ENCODE results near the gene CPZ. TPM values are rescaled to one million over a fixed set of nuclear protein-coding genes. Genes with fewer than 3 reads are reported as not detected.
A peak's percentile ranks its signal among the peaks of the same experiment; 100 is the strongest.

CPZ gene
- total RNA-seq, 1 experiment from 2014 or later = 53.7 TPM

DNA sequence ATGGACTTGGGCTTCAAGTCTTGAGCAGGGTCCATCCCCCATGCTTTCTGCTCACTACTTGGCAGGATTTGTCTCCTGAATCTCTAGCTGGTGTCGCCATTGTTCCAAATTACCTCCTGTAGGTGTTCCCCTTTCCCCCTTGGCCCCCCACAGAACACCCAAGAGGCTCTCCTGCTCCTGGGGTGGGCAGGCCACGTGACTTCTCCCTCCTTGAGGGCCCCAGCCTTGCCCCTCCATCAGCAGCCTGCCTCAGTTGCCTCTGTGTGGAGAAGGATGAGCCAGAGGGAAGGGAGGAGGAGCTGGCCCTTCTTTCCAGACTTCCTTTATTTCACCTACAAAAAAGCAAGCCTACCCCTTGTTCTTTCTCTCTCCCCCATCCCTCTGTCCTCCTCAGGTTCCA is 10.5 kb upstream of the CPZ start:
- H3K9me3 ChIP-seq (replicated peaks) = no peaks in the 10 kb centered on the region
- no peaks in the 10 kb centered on the region for H3K36me3 ChIP-seq
- no peak for DNase-seq
- peaks cover 25% of the 10 kb centered on the region for H3K4me1 ChIP-seq
- H3K4me3 ChIP-seq = no peak overlapping the region
- H3K27ac ChIP-seq = no peak overlapping the region
- no peaks in the 10 kb centered on the region for H3K27me3 ChIP-seq

DNA sequence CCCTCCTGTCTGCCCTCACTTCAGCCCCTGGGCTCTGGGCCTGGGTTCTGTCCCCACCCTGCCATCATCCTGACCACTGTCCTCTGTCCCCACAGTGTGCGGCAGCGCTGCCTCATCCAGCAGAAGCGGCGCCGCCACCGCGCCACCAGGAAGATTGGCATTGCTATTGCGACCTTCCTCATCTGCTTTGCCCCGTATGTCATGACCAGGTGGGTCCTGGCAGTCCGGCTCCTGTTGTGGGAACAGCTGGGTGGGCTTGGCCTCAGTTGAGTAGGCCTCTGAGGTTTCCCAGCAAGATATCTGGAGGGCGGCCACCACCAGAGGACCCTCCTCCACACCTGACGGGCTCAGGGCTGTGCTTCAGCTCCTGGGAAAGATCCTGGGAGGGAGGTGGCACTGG is 10.1 kb upstream of the CPZ start:
- no peak for DNase-seq
- H3K9me3 ChIP-seq (replicated peaks) = no peaks in the 10 kb centered on the region
- H3K27ac ChIP-seq = no peak overlapping the region
- H3K4me3 ChIP-seq = no peak overlapping the region
- peaks cover 29% of the 10 kb centered on the region for H3K4me1 ChIP-seq
- H3K27me3 ChIP-seq = no peaks in the 10 kb centered on the region
- H3K36me3 ChIP-seq = no peaks in the 10 kb centered on the region

DNA sequence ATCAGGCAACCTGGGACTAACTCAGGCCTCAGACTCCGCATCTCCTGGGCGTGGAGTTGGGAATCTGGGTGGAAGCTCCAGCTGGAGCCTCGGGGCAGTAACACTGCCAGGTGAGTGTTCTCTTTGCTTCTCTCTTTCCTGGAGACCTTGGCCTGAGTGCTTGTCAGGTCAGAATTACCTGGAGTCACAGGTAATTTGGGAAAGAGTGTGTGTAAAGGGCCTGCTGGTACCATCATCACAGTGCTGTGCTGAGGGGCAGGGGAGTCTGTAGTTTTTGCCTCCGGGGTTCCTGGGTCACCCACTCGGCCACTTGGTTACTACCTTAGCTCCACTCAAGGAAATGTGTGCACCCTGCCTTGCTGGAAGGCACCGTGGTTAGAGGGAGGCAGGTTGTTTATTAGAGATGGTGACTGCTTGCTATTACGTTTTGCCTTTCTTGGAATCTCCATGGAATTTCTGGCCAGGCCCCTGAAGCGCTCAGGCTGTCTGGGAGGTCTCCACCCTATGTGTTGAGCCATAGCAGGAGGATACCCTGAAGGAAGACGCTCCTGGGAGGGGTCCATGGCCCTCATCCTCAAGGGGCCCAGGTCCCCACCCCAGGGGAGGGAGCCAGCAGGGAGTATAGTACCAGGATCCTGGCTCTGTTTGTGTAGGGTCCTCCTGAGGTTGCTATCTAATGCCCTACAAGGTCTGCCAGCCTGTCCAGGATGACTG is 9.5 kb upstream of the CPZ start:
- no peaks in the 10 kb centered on the region for H3K27me3 ChIP-seq
- no peaks in the 10 kb centered on the region for H3K9me3 ChIP-seq (replicated peaks)
- H3K27ac ChIP-seq = no peak overlapping the region
- H3K4me3 ChIP-seq = no peak overlapping the region
- DNase-seq = no peak
- peaks cover 31% of the 10 kb centered on the region for H3K4me1 ChIP-seq
- H3K36me3 ChIP-seq = no peaks in the 10 kb centered on the region

DNA sequence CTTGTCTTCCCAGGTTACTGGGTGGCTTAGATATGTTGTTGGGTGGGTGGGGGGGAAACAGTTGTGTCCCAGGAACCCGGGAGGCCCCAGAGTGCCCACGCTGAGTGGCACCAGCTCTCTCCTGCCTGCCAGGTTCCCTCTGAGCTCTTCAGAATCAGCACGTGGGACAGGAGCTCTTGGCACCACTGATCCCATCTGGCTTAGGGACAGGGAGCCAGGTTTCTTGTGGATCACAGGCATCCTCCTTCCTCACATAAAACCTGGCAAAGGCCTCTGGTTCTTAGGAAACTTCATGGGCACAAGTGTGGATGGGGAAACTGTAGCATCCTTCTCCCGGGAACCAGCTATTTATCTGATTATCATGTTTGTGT is 8.9 kb upstream of the CPZ start:
- no peaks in the 10 kb centered on the region for H3K9me3 ChIP-seq (replicated peaks)
- no peaks in the 10 kb centered on the region for H3K36me3 ChIP-seq
- H3K27ac ChIP-seq = no peak overlapping the region
- peaks cover 31% of the 10 kb centered on the region for H3K4me1 ChIP-seq
- no peak overlapping the region for H3K4me3 ChIP-seq
- no peak for DNase-seq
- H3K27me3 ChIP-seq = no peaks in the 10 kb centered on the region

DNA sequence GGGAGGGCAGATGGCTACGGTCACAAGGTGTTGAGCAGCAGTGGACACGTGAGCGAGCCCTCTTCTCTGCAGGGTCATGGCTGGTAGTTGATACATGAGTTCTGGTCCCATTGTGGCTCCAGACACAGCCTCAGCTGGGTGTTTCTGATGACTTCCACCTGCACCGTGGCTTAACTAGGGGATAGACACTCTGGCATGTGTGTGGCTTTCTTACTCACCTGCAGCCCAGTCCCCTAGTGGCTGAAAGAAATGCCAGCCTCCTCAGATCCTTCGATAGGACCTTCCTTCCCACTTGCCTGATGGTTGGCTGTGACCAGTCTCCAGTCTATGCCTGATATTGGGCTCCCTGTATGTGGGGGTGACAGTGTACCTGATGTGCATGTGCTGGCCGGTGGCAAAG is 7.4 kb upstream of the CPZ start:
- Histone ChIP-seq H3K4me3 (no peak overlapping the region), H3K36me3 (no peaks in the 10 kb centered on the region), H3K9me3 (replicated peaks) (no peaks in the 10 kb centered on the region), H3K27ac (peak overlapping the region; percentile 51; the same call in 1 of the 2 replicates), H3K4me1 (peaks cover 38% of the 10 kb centered on the region), H3K27me3 (no peaks in the 10 kb centered on the region)
- peak in 1 of 2 experiments; percentile 46 for DNase-seq

DNA sequence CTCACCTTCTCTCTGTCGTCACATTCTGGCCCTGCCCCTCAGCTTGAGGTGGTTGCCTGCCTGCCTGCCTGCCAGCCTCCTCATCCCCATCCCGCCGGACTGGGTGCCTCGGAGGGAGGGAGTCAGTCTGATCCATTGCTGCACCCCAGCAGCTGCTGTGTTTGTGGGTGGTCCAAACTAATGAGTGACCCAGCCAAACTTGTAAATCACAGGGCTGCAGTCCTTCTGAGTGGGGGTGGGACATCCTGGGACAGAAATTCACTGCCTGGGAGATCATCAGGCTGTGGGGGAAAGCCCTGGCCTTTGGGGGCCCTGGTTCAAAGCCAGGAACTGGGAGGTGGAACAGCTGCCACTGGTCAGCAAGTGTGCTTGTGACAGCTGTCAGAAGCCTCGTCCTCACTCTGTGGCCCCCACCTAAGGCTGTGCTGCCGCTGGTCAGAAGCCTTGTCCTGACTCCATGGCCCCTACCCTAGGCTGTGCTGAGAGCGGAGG is 6.8 kb upstream of the CPZ start:
- Histone ChIP-seq H3K27ac (peak overlapping the region; percentile 51; the same call in 1 of the 2 replicates), H3K27me3 (no peaks in the 10 kb centered on the region), H3K36me3 (no peaks in the 10 kb centered on the region), H3K4me3 (no peak overlapping the region), H3K9me3 (replicated peaks) (no peaks in the 10 kb centered on the region), H3K4me1 (peaks cover 44% of the 10 kb centered on the region)
- DNase-seq = peak; percentile 96 to 97

DNA sequence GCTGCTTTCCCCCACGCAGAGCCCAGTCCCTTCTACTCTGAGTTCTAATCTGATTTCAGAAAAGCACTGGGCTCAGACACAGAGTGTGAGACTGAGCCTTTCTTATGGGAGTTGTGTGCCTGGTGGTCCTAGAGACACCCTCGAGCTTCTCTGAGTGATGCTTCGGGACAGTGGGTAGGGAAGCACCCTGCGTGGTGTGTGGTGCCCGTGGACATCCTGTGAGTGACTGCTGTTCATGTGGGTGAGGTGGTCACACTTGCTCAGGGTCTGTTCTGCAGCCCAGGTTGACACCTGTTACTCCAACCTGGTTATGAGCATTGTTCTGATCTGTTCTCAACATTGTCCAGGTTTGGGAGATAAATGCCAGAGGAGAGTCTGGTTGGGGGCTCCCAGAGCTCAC is 6.3 kb upstream of the CPZ start:
- Histone ChIP-seq H3K27ac (peak overlapping the region; percentile 51; the same call in 1 of the 2 replicates), H3K4me1 (peaks cover 49% of the 10 kb centered on the region), H3K36me3 (no peaks in the 10 kb centered on the region), H3K4me3 (no peak overlapping the region), H3K27me3 (no peaks in the 10 kb centered on the region), H3K9me3 (replicated peaks) (no peaks in the 10 kb centered on the region)
- no peak for DNase-seq

DNA sequence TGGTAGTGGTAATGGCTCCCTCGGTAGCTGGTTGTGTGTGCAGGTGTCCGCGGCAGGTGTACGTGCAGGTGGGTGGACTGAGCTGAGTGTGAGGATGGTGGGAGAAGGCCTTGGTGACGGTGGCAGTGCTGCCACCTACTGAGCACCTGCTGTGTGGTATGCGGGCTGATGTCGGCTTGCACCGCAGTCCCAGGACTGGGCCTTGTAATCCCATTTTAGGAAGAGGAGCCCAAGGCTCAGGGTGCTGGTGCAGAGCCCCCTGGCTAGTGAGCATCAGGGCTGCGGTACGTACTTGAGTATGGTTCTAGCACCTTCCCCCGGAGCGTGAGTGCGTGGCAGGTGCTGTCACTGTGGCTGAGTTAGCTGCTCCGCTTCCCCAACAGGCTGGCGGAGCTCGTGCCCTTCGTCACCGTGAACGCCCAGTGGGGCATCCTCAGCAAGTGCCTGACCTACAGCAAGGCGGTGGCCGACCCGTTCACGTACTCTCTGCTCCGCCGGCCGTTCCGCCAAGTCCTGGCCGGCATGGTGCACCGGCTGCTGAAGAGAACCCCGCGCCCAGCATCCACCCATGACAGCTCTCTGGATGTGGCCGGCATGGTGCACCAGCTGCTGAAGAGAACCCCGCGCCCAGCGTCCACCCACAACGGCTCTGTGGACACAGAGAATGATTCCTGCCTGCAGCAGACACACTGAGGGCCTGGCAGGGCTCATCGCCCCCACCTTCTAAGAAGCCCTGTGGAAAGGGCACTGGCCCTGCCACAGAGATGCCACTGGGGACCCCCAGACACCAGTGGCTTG is 5.7 kb upstream of the CPZ start:
- no peaks in the 10 kb centered on the region for H3K27me3 ChIP-seq
- no peak overlapping the region for H3K4me3 ChIP-seq
- H3K9me3 ChIP-seq (replicated peaks) = no peaks in the 10 kb centered on the region
- peaks cover 55% of the 10 kb centered on the region for H3K4me1 ChIP-seq
- H3K36me3 ChIP-seq = no peaks in the 10 kb centered on the region
- no peak for DNase-seq
- H3K27ac ChIP-seq = no peak overlapping the region

DNA sequence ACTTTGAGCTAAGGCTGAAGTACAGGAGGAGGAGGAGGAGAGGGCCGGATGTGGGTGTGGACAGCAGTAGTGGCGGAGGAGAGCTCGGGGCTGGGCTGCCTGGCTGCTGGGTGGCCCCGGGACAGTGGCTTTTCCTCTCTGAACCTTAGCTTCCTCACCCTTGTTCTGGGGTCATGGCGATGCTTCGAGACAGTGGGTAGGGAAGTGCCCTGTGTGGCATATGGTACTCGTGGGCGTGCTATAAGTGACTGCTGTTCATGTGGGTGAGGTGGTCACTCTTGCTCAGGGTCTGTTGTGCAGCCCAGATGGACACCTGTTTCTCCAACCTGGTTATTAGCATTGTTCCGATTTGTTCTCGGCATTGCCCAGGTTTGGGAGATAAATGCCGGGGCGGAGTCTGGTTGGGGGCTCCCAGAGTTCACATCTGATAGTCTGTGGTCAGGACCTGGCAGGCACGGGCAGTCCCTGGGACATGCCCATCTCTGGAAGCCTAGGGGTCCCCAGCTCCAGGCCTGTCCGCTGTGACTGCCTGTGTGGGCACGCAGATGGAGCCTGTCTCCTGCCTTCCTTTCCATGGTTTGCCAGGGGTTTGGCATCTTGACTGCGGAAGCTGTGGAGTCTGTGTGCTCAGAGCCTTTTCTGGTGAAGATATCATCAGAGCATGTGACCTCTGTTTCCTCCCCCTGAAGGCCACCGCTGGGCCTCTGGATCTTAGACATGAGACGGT is 4.9 kb upstream of the CPZ start:
- DNase-seq = no peak
- Histone ChIP-seq H3K9me3 (replicated peaks) (no peaks in the 10 kb centered on the region), H3K36me3 (no peaks in the 10 kb centered on the region), H3K4me1 (peaks cover 60% of the 10 kb centered on the region), H3K27ac (no peak overlapping the region), H3K4me3 (no peak overlapping the region), H3K27me3 (no peaks in the 10 kb centered on the region)

DNA sequence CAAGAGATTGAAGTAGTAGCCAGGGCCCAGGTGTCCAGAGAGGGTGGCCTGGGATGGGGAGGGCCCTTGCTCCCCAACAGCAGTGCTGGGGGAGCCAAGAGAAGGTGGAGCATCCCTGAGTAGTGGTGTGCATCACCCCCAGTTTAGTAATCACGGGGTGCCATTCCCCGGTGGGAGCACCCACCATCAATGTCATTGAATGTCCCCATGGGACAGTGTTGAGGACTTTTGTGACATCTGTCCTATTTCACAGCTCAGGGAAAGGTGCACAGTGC is 4.4 kb upstream of the CPZ start:
- Histone ChIP-seq H3K36me3 (no peaks in the 10 kb centered on the region), H3K27me3 (no peaks in the 10 kb centered on the region), H3K9me3 (replicated peaks) (no peaks in the 10 kb centered on the region), H3K4me3 (no peak overlapping the region), H3K27ac (no peak overlapping the region), H3K4me1 (peaks cover 60% of the 10 kb centered on the region)
- no peak for DNase-seq

DNA sequence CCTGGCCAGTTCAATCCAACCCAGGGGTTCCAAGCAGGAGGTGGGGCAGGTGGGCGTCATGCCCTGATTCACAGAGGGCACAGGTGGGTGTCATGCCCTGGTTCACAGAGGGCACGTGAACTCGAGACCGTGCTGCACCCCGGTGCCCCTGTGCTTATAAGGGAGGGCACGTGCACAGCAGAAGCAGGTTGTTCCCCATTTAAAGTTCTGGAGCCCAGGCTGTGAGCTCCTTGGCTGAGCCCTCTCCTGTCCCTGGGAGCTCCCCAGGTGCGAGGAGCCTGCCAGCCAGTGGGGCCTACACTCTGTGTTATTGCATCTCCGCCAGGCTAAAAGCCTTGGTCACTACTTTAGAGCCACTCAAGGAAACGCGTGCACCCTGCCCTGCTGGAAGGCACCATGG is 3.2 kb upstream of the CPZ start:
- Histone ChIP-seq H3K4me3 (no peak overlapping the region), H3K36me3 (no peaks in the 10 kb centered on the region), H3K27ac (no peak overlapping the region), H3K4me1 (peaks cover 65% of the 10 kb centered on the region), H3K9me3 (replicated peaks) (no peaks in the 10 kb centered on the region), H3K27me3 (no peaks in the 10 kb centered on the region)
- no peak for DNase-seq

DNA sequence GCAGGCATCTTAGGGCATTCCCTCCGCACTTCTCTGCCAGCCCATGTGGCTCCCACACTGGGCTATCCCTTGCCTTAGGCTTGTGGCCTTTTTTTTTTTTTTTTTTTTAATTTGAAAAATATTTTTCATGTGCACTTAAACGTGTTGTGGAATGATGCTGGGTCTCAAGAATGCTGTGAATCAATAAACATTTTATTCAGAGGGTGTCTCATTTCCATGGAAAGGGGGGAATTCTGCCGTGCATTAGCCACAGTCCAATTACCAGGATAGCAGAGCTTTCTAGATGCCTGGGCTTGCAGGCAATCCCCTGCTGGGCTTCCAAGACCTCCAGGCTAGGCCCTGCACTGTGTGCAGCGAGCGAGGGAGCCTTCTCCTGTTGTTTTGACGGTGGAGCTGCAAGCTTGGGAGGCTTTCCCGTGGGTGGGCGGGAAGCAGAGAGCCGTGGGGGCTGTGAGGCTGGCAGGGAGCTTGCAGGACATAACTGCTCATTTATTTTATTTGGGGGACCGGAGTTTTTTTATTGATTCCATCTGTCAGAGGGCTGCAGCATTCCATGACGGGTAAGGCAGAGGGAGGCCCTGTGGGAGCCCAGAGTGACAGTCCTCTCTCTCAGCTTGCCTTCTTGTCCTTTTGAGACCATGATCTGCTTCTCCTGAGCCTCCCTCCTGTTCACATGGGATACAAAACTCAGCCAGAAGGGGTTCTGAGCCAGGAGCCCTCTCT is 2.6 kb upstream of the CPZ start:
- H3K9me3 ChIP-seq (replicated peaks) = no peaks in the 10 kb centered on the region
- H3K4me1 ChIP-seq = peaks cover 65% of the 10 kb centered on the region
- no peak overlapping the region for H3K4me3 ChIP-seq
- no peak overlapping the region; the same call in 1 of the 2 replicates for H3K27ac ChIP-seq
- no peaks in the 10 kb centered on the region for H3K36me3 ChIP-seq
- peak; percentile 58 to 65 for DNase-seq
- H3K27me3 ChIP-seq = no peaks in the 10 kb centered on the region

DNA sequence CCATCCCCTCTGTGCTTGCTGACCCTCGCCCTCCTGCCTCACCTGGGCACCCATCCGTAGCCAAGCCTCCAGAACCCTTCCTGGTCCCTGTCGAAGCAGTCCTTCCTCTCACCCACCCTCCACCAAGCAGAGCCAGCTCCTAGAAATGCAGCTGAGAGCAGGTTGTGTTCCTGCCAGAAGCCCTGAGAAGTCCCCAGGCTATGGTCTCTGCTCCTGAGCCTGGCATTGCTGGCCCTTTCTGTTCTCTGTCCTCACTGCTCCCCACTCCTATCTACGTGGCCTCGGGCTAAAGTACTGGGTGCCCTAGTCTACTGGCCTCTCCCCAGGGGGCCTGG is 2.1 kb upstream of the CPZ start:
- no peak for DNase-seq
- Histone ChIP-seq H3K4me1 (peaks cover 64% of the 10 kb centered on the region), H3K9me3 (replicated peaks) (no peaks in the 10 kb centered on the region), H3K27ac (no peak overlapping the region; the same call in 1 of the 2 replicates), H3K27me3 (no peaks in the 10 kb centered on the region), H3K4me3 (no peak overlapping the region), H3K36me3 (no peaks in the 10 kb centered on the region)

DNA sequence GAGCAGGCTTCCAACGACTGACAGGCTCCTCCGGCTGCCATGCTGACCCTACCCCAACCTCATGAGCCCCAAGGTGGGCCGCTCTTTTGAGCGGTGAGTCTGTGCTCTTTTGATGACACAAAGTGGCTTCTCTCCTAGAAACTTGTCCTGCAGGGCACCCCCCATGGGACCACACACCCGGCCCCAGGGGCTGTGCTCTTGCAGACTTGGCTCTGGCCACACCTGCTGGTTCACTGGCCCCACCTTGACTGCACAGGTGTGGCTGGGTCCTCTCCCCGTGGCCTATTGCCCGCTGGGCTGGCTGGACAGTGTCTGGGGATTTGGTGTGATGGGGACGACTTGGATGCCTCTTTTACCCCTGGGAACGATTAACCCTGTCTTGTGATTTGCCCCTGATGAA is 1.5 kb upstream of the CPZ start:
- Histone ChIP-seq H3K4me1 (peaks cover 66% of the 10 kb centered on the region), H3K27ac (no peak overlapping the region), H3K9me3 (replicated peaks) (no peaks in the 10 kb centered on the region), H3K27me3 (no peaks in the 10 kb centered on the region), H3K4me3 (no peak overlapping the region), H3K36me3 (no peaks in the 10 kb centered on the region)
- DNase-seq = no peak
